D721Med (cell line): ENCODE results near the gene CHST1.

ENCODE experiments used
- DNase-seq: peaks from one replicate; pipeline ENCODE4 v3.0.0; 2011; ENCODE audit warnings: low spot score; ENCODE audit not compliant: insufficient read length
- FAIRE-seq: peaks from 2 replicates; lab custom pipeline; 2011; peaks lifted over from hg19 to GRCh38; lab: Jason Lieb, UNC
- CTCF ChIP-seq: IDR thresholded peaks from 2 replicates; pipeline ENCODE4 v1.5.1; 2012; ENCODE audit warnings: mild to moderate bottlenecking, control low read depth; ENCODE audit not compliant: insufficient read depth; ENCODE audit errors: missing control alignments

CHST1 gene

GRCh38 chr11:45659031-45659817 lies 6.2 kb downstream of the CHST1 start:
- no peak for TF ChIP-seq CTCF
- no peak for DNase-seq
- no peak for FAIRE-seq

- TF ChIP-seq CTCF = no peak
- FAIRE-seq (no peak), DNase-seq (no peak)
Measured at GRCh38 chr11:45658292-45658991, 7.0 kb downstream of the CHST1 start.

DNA sequence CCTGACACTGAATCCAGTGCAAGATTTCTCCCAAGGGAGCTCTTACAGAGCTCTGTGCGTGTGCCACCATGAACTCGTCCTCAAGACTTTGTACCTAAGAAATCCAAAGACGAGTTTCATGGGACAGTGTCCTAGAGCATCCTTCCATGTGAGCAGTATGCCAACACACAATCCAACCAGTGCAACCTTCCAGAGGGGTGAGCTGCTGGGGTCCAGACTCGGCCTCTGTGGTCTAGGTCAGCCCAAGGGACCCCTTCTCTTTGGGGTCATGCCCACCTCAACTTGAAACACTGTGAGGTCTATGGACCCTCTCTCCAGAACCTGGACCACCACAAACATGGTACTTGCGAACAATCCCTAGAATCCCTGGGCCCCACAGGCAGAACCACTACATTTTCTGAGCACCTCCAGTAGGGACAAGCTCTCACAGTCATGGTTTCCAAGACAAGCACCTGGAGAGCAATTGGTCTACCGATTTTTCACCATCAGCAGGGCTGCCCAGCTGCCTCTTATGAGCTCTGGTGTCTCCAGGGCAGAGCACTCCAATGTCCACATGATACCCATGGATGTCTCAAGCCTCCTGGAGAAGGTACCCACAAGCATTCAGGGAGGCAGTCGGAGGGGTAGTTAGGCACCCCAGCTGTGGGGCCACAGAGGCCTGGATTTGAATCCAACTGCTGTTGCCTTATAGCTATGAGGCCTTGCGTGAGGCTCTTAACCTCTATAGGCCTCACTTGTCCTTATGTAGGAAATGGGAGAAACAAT lies 7.7 kb downstream of the CHST1 start:
- no peak for DNase-seq
- no peak for TF ChIP-seq CTCF
- FAIRE-seq = no peak

GRCh38 chr11:45655831-45656230 lies 9.6 kb downstream of the CHST1 start:
- DNase-seq = no peak
- no peak for FAIRE-seq
- no peak for TF ChIP-seq CTCF

DNA sequence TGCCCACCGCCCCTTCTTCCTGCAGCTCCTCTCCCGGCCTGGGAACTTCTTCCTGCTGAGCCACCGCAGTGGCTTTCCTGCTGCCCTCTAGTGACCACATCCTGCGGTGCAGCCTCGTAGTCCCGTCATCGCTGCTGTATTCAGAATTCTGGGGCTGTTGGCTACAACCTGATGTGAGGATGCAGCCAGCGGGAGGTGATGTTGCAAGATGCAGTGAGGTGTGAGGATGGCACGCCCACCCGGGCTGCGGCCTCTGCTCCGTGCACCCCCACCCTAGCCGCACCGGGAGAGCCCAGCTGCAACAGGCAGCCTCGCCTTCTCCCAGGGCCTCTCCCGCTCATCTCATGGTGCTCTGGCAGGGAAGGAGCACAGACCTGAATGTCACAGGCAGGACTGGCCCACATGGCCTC lies 10.1 kb downstream of the CHST1 start:
- peak; percentile 93 for DNase-seq
- FAIRE-seq = no peak
- TF ChIP-seq CTCF = peak; percentile 93

- DNase-seq = no peak
- no peak for TF ChIP-seq CTCF
- no peak for FAIRE-seq
Measured at GRCh38 chr11:45655012-45655283, 10.5 kb downstream of the CHST1 start.
